ENCODE measurements around the gene PRUNE2.

PRUNE2 gene

DNA sequence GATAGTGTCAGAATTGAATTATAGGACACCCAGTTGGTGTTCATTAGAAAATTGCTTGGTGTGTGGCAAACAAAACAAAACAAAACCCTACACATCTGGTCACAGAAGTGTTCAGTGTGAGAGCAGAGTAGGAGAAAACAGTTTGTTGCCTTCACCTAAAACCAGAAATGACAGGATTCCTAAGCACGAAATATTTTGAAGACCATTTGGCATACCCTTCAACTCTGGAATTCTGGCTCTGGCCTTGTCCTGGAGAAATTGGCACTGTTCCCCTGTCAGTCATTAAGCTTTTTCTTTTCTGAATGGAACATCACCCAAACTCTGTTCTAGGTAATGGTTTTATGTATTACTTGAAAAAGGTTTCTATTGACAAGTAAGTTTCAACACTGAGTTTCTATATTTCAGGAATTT lies 251.9 kb downstream of the PRUNE2 start:
- DNase-seq: no peak

DNA sequence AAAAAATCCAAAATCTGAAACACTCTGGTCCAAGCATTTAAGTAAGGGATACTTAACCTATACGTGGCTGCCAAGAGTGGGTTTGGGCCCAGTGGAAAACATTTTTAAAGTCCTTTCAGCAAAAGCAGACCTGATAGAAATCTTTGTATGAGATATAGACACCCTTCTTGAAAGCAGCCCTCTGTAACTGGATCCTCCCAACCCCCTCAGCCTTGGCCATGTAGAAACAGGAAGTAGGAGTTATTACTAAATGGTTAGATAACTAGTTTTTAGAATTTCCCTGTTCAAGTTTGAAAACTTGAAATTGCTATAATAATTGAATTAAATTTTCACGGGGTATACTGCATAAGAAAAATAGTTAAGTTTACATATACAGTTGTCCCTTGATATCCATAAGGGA lies 253.0 kb downstream of the PRUNE2 start:
- no peak for DNase-seq

- DNase-seq: no peak
Measured at GRCh38 chr9:76651119-76651705, 254.7 kb downstream of the PRUNE2 start.

DNA sequence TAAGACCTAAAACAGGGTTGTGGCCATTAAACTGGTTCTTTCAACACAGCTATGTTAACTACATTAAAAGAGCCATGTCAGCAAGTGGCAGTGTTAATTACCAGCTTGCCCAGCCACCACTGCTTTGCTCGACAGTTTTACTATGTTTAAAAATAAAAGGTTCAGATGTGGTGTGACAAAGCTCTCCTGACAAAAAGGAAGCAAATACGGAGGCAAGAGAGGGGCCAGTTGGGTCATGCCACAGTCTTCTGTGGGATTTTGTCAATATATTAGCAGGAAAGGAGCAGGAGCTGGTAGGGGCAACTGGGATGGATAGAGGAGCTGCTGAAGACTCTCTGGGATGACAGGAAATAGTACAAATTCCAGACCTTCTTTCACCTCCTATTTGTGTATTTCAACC lies 255.2 kb downstream of the PRUNE2 start:
- DNase-seq: no peak

DNA sequence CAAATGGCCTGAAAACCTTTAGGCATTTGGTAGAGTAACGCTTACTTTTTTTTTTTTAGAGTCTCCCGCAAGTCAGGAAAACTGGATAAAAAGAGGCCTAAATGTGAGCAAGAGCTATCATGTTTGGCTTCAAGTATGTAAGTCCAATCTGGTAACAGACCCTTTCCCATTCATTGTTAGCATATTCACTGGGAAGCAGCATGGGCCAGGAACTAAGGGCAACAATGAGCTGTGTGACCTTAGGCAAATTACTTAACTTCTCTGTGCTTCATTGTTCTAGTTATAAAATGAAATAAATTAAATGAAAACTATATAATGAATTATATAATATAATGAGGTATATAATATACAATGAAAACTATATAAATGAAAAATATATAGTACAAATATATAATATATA lies 256.0 kb downstream of the PRUNE2 start:
- no peak for DNase-seq

DNA sequence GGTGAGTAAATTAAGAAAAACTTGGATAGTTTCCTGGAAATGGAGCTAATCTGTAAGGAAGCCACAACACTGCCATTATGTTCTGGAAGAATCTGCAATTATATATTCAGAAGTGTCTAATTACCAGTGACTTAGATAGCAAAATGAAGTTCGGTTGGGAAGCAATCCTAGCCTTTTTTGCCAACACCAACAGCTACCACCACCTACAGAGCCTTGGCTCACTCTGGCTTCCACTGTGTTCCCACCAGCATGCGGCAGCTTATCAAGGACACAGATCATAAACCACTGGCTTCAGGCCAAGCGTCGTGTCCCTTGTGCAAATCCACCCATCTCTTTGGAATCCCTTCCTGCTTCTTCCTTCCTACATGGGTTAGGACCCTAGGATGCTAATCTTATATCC lies 259.7 kb downstream of the PRUNE2 start:
- no peak for DNase-seq

- DNase-seq: no peak
Measured at GRCh38 chr9:76644647-76645250, 261.2 kb downstream of the PRUNE2 start.

DNA sequence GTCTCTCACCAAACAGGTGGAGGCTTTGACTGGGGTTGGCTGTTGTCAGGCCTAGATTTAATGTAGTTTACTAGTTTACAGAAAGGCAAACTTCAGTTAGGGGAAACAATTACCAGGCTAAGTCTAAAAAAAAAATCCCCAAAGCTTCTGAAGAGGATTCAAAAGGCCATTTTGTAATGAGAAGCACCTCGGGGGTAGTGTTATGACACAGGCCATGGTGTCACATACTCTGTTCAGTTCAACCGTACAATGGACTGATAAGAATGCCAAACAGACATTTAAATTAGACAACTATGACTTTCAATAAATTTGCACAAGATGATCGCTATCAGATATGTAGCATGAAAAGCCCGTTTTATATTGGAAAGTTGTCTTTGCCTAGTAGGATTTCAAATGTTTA lies 261.7 kb downstream of the PRUNE2 start:
- no peak for DNase-seq

DNA sequence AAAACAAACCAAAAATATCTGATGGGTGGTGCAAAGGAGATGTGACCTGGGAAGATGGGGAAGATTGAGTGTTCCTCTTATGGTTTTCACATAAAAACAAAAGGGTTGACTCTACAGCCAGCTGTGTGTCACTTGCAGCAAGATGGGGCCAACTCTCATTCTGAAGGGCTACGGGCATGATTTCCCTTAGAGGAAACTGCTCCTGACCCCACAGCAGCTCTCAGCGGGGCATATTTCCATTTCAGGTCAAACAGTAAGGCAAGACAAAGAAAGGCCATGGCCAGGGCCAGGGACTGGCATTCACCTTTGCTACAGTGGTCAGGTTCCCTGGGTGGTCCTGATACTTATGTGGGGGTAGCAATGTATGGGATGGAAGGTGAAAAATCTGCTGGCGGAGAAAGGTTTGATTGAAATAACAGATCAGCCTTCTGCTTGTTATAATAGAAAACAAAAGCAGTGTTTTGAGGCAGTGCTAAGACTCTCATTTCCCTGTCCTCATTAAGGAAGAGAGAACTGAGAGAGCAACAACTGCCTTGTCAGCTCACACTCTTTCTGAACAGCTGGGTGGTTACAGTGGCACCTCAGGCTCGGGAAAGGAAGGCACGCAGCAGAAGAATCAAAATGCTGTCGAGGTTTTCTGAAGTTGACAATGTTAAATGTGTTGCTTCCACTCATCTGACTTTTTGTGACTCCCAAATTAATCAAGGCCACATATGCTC lies 262.4 kb downstream of the PRUNE2 start:
- no peak for DNase-seq

DNA sequence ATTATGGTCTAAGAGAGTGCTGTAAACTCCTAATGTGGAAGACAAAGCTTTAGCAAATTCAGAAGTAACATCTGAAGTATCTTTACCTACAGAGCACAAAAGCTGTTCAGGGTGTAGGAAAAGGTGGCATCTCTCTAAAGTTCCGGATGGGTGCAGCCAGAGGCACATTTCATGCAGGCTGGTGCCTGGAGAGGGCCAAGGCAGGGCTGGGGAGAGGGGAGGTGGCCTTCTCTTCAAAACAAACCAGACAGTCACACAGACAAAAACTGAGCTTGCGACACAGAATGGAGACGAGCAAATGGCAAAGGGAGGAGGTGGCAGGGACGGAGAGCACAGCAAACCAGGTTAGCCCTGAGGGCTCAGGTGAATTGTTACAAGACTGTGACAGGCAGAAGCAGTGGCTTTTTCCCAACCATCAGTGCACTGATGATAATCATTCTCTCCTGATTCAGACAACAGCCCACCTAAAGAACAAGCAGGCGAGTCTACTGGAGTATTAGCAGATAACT lies 263.2 kb downstream of the PRUNE2 start:
- no peak for DNase-seq

DNA sequence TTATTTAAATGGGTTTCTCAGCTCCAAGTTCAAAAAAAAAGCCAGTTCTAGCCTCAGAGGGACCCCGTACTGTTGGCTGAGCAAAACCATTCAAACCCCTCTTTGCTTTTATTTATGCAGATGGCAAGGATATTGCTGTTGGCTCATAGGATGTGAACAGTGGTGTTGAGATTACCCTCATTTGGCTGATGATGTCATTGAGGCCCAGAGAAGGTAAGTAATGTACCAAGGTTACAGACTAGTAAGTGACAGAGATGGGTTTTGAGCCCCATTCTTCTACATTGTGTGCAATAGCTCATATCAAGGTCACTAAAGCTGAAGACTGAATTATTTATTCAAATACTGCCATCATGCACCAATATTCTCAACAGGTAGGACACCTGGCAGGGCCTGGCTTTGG lies 263.8 kb downstream of the PRUNE2 start:
- no peak for DNase-seq

- DNase-seq: no peak
Measured at GRCh38 chr9:76638001-76638400, 267.9 kb downstream of the PRUNE2 start.

- DNase-seq: no peak
Measured at GRCh38 chr9:76637416-76637815, 268.5 kb downstream of the PRUNE2 start.

DNA sequence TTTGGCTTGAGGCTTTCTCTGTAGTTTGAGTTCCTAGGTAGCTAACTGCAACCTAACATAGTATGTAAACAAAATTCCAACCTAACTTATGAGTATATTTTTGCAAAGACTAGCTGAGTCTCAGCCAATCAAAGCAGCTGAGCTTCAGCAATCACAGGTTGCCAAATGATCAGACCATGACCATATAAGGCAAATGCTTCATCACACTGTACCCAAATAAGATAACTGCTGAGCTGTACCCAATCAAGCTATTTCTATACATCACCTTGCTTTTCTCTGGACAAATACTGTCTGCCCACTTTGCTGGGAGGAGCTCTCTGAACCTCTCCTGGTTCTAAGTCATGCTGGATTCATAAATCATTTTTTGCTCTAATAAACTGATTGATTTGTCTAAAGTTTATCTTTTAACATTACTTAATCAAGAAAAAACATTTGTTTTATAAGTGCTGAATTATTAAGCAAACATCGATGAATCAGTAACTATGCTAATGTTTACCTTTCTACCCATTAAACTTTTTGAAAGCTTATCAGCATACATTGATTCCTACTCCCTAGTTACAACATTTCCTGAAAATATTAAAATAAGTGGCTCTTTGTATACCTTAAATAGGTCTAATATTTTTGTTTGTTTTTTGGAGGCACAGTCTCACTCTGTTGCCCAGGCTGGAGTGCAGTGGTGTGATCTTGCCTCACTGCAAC lies 271.4 kb downstream of the PRUNE2 start:
- DNase-seq: no peak

DNA sequence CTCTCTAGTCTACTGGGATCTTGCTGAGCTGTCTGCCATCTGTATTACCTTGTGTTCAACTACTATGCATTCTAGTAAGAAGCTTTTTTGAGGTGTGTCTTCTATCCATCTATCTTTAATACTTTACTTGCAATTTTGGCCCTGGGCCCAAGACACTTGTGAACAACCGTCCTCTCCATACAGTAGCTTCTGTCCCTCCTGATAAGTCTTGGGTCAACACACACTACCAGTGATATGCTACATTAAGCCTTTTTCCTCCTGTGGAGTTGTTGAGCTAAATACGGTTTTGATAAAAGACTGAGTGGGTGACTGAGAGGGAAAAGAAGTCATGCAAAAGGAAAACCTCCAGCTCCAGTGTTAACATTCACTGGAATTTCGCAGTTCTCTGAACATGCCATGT lies 275.0 kb downstream of the PRUNE2 start:
- no peak for DNase-seq

DNA sequence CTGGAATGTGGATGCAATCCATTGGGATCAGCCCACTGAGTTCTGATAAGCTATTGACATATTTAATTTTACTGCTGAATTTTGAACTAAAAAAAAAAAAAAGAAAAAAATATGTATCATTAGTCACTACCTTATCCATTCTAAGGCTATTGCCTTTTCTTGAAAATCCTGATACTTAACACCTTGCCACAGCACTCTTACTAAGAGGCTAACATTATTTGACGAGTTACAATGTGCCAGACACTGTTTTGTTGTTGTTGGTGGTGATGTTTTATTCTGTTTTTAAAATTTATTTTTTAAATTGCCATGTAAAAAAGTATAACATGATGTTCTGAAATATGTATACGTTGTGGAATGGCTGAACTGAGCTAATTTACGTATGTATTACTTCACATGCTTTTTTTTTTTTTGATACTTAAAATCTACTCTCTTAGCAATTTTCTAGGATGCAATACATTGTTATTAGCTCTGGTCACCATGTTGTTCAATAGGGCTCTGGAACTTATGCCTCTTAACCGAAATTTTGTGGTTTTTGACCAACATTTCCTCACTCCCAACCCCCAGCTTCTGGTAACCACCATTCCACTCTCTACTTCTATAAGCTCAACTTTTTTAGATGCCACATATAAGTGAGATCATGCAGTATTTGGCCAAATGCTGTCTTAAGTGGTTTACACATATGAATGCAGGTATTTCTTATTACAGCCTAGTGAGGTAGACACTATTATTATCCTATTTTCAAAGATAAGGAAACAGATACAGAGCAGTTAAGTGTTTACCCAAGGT lies 276.5 kb downstream of the PRUNE2 start:
- no peak for DNase-seq

DNA sequence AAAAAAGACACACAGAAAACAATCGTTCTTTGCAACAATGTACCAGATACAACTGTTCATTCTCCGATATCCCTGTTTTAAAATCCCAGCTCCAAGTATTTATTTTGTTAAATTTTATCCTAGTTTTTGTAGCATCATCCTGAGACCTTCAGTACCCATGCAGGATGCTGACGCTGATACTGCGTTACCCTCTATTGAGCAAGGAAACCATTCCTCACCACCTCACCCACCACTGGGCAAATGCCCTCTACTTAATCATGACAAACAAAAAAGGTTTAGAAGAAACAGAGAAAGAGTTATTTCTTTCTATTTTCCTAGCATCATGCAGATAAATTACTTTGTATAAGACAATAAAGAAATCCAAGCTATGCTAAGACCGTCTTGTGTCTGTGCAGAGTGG lies 277.8 kb downstream of the PRUNE2 start:
- no peak for DNase-seq

DNA sequence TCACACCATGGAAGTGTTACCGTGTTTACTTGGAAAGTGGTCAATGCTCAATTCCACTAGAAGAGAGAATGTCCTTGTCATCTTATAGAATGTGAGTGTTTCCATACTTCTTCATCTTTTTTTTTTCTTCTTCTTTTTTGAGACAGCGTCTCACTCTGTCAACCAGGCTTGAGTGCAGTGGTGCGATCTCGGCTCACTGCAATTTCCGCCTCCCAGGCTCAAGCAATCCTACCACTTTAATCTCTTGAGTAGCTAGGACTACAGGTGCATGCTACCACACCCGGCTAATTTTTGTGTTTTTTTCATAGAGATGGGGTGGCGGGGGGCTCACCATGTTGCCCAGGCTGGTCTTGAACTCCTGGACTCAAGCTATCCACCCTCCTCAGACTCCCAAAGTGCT lies 278.9 kb downstream of the PRUNE2 start:
- no peak for DNase-seq

DNA sequence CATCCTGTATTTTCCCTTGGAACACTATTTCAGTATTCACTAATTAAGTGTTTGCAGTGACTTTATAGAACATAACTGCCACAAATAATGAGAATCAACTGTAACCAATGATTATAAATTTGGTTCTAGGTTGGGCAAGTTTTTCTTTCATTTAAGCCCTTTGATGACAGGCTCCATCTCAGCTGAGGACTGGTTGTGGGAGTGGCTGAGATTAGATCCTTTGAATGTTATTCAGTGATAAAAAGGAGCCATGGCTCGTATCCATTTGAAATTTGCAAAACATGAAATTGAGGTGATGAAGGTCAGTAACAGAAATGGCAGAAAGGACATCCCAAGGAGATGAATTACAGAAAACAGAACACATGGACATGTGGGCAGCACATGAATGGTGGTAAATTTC lies 279.8 kb downstream of the PRUNE2 start:
- DNase-seq: no peak

DNA sequence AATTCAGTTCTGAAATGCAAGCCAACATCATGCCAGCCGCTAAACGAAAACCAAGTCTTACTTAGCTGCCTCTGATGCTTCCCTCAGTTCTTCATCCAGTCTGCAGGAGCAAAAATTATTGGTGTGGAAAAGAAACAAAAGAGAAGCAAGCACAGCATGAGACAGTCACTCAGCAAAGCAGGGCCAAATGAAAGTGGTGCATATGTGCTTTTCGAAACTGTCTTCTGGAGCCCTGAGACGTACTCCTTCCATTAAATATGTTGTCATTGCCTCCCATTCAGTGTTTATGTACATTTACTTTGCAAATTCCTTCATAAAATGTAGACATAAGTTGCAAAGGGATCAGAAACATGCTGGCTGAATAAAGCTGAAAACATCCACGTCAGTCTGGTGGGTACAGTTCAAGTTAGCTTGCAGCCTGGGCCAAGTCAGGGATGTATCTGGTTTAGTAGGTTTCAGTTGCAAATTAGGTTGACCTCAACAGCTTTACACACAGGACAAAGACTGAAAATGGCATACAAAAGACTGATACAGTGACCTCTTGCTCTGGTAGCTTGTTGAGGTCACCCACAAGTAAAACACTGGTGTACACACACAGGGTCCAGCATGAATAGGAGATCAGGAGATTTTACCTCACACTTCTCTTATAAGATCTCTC lies 281.4 kb downstream of the PRUNE2 start:
- no peak for DNase-seq

GRCh38 chr9:76620996-76621395 lies 284.9 kb downstream of the PRUNE2 start:
- DNase-seq: no peak

- DNase-seq: no peak
Measured at GRCh38 chr9:76620581-76620980, 285.3 kb downstream of the PRUNE2 start.

Measured in stimulated activated CD4-positive, alpha-beta T cell treated with anti-CD3 and anti-CD28 coated beads, Interleukin-12 subunit alpha, Interleukin-12 subunit beta, amount 100 ng/mL, for 4 hours (primary cell).